Stimulated activated naive CD4-positive, alpha-beta T cell (primary cell): ENCODE results near the gene PNMA8C.
"Not testable (repeated sequence)": the region's sequence is repeated elsewhere in the genome, so short reads cannot be mapped to it uniquely, and the experiment has no call there.

ENCODE experiments used
- DNase-seq, 6 experiments: peaks; one replicate each; lab custom pipeline; 2025; lab: John Stamatoyannopoulos, UW

Gene PNMA8C

GRCh38 chr19:46447006-46447405 lies 18.3 kb upstream of the PNMA8C start:
- DNase-seq: no peak

- no peak for DNase-seq
These were observed 17.3 kb upstream of the PNMA8C start for GRCh38 chr19:46446021-46446420.

GRCh38 chr19:46442808-46443450 lies 14.2 kb upstream of the PNMA8C start:
- DNase-seq: no peak

GRCh38 chr19:46441866-46442265 lies 13.1 kb upstream of the PNMA8C start:
- DNase-seq: no peak

- not testable (repeated sequence) for DNase-seq
These were observed 7.0 kb upstream of the PNMA8C start for GRCh38 chr19:46435689-46436088.

GRCh38 chr19:46435009-46435408 lies 6.3 kb upstream of the PNMA8C start:
- DNase-seq: no peak

GRCh38 chr19:46433470-46433869 lies 4.7 kb upstream of the PNMA8C start:
- not testable (repeated sequence) for DNase-seq

GRCh38 chr19:46431824-46432223 lies 3.1 kb upstream of the PNMA8C start:
- no peak for DNase-seq

- DNase-seq: no peak
These were observed 1.3 kb upstream of the PNMA8C start for GRCh38 chr19:46429999-46430398.

- DNase-seq: no peak
These were observed 1.2 kb downstream of the PNMA8C start for GRCh38 chr19:46427518-46428045.

- peak in 1 of 6 experiments; percentile 14 for DNase-seq
These were observed 2.1 kb downstream of the PNMA8C start for GRCh38 chr19:46426506-46427162.

- DNase-seq: no peak
These were observed 2.7 kb downstream of the PNMA8C start for GRCh38 chr19:46426035-46426505.

GRCh38 chr19:46423188-46423587 lies 5.5 kb downstream of the PNMA8C start:
- DNase-seq: no peak

- no peak for DNase-seq
These were observed 6.4 kb downstream of the PNMA8C start for GRCh38 chr19:46422344-46422743.

GRCh38 chr19:46420056-46420455 lies 8.7 kb downstream of the PNMA8C start:
- no peak for DNase-seq

- DNase-seq: not testable (repeated sequence)
These were observed 12.7 kb downstream of the PNMA8C start for GRCh38 chr19:46415804-46416709.

- DNase-seq: not testable (repeated sequence)
These were observed 13.8 kb downstream of the PNMA8C start for GRCh38 chr19:46414899-46415298.

GRCh38 chr19:46413262-46414031 lies 15.3 kb downstream of the PNMA8C start, which contains the start of gene CCDC8:
Gene CCDC8, minus strand, starts transcription at chr19:46413564. Its CDS starts 754 bp downstream, at chr19:46412810.
- no peak for DNase-seq

- peak in 1 of 6 experiments; percentile 12 for DNase-seq
These were observed 16.0 kb downstream of the PNMA8C start for GRCh38 chr19:46412650-46413261.

- DNase-seq: no peak
These were observed 16.6 kb downstream of the PNMA8C start for GRCh38 chr19:46411925-46412649.
